GM13977 (cell line): ENCODE results near the gene GAS2L2.
A peak's percentile ranks its signal among the peaks of the same experiment; 100 is the strongest.

Experiments used
- DNase-seq: peaks from one replicate; pipeline ENCODE4 v3.0.0; 2012; ENCODE audit warnings: low spot score
- CTCF ChIP-seq: IDR thresholded peaks from 2 replicates; pipeline ENCODE4 v1.5.1; 2012; ENCODE audit warnings: mild to moderate bottlenecking, control low read depth; ENCODE audit not compliant: insufficient read depth; ENCODE audit errors: extremely low read depth, missing control alignments
- in situ Hi-C: fragments of 300-500 bp; cut with MboI; formaldehyde crosslinking; loops from one replicate; pipeline ENCODE4 v1.12.0; 2022; ENCODE audit warnings: low sequenced_read_pairs, low pct_unique_long_range_greater_than_20kb, mixed read lengths, inconsistent platforms; ENCODE audit not compliant: unreplicated experiment

The GAS2L2 gene

GRCh38 chr17:35743626-35744328, 9.3 kb downstream of the GAS2L2 start:
- in situ Hi-C loops, result loop anchor here (25.0 kb wide), 1 partner anchor 131 kb away; no protein-coding TSS in a partner anchor
- no peak for TF ChIP-seq CTCF
- DNase-seq, result peak; percentile 56

- DNase-seq, result no peak
- in situ Hi-C loops, result loop anchor here (25.0 kb wide), 1 partner anchor 131 kb away; no protein-coding TSS in a partner anchor
- no peak for TF ChIP-seq CTCF
Observed at GRCh38 chr17:35742896-35743477, 10.1 kb downstream of the GAS2L2 start.

- TF ChIP-seq CTCF, result no peak
- DNase-seq, result no peak
- in situ Hi-C loops, result loop anchor here (25.0 kb wide), 1 partner anchor 130 kb away; no protein-coding TSS in a partner anchor
Observed at GRCh38 chr17:35742496-35742895, 10.5 kb downstream of the GAS2L2 start.

- peak; percentile 33 for DNase-seq
- no peak for TF ChIP-seq CTCF
- in situ Hi-C loops, result loop anchor here (25.0 kb wide), 1 partner anchor 129 kb away; no protein-coding TSS in a partner anchor
Observed at GRCh38 chr17:35740997-35741931, 11.8 kb downstream of the GAS2L2 start.

- in situ Hi-C loops, result loop anchor here (25.0 kb wide), 1 partner anchor 128 kb away; no protein-coding TSS in a partner anchor
- no peak for TF ChIP-seq CTCF
- no peak for DNase-seq
Observed at GRCh38 chr17:35740216-35740615, 12.8 kb downstream of the GAS2L2 start.

GRCh38 chr17:35738519-35739133, 14.4 kb downstream of the GAS2L2 start:
- in situ Hi-C loops, result loop anchor here (25.0 kb wide), 1 partner anchor 126 kb away; no protein-coding TSS in a partner anchor
- TF ChIP-seq CTCF, result no peak
- DNase-seq, result peak; percentile 45
